Measurements from ENCODE around the gene PLIN5. TPM values are rescaled to one million over a fixed set of nuclear protein-coding genes. Genes with fewer than 3 reads are reported as not detected.

PLIN5 gene
- total and polyA plus RNA-seq, 2 donors (not counting 1 experiment from before 2014, with no cell fraction given) = not detected

- Histone ChIP-seq H3K27ac (ENCODE audit: insufficient read depth, low read length) (no peak overlapping the region), H3K27me3 (ENCODE audit: control insufficient read depth, insufficient read depth, low read length) (peaks cover 3% of the 10 kb centered on the region), H3K9me3 (ENCODE audit: control insufficient read depth, insufficient read depth, low read depth, low read length) (no peaks in the 10 kb centered on the region), H4K20me1 (ENCODE audit: control insufficient read depth, extremely low read depth, insufficient read depth, low read length) (no peaks in the 10 kb centered on the region), H3K4me2 (ENCODE audit: extremely low read depth, insufficient read depth, low read length) (no peak overlapping the region), H2AFZ (ENCODE audit: low read length) (no peak overlapping the region), H3K36me3 (ENCODE audit: control insufficient read depth, insufficient read depth, low read length) (no peaks in the 10 kb centered on the region), H3K9ac (ENCODE audit: insufficient read depth, low read length) (no peak overlapping the region), H3K4me1 (ENCODE audit: control insufficient read depth, extremely low read depth, insufficient read depth, low read length) (no peaks in the 10 kb centered on the region), H3K79me2 (ENCODE audit: control insufficient read depth, insufficient read depth, low read length) (no peaks in the 10 kb centered on the region), H3K4me3 (replicated peaks in 1 of 4; ENCODE audit: control extremely low read depth in 1 of 4, insufficient read depth in 1 of 4, low read depth in 3 of 4, low read length in 4 of 4) (no peak overlapping the region)
- TF ChIP-seq CTCF (conservative IDR thresholded peaks at IDR 0.05 in 1 of 2, IDR thresholded peaks at IDR 0.05 in 1 of 2; ENCODE audit: low read depth in 1 of 2, low read length in 2 of 2) (peak; percentile 70 to 88), EZH2 (IDR thresholded peaks at IDR 0.05; ENCODE audit: low read length, missing control alignments) (no peak)
- DNase-seq (ENCODE audit: low read depth in 2 of 2) = peak in 1 of 2 donors; percentile 43
Observed at GRCh38 chr19:4524808-4525562, 10.0 kb downstream of the PLIN5 start.

- Histone ChIP-seq H3K9ac (ENCODE audit: insufficient read depth, low read length) (no peak overlapping the region), H3K4me2 (ENCODE audit: extremely low read depth, insufficient read depth, low read length) (no peak overlapping the region), H3K9me3 (ENCODE audit: control insufficient read depth, insufficient read depth, low read depth, low read length) (no peaks in the 10 kb centered on the region), H3K27me3 (ENCODE audit: control insufficient read depth, insufficient read depth, low read length) (no peaks in the 10 kb centered on the region), H3K4me1 (ENCODE audit: control insufficient read depth, extremely low read depth, insufficient read depth, low read length) (no peaks in the 10 kb centered on the region), H4K20me1 (ENCODE audit: control insufficient read depth, extremely low read depth, insufficient read depth, low read length) (no peaks in the 10 kb centered on the region), H3K4me3 (replicated peaks in 1 of 4; ENCODE audit: control extremely low read depth in 1 of 4, insufficient read depth in 1 of 4, low read depth in 3 of 4, low read length in 4 of 4) (no peak overlapping the region), H2AFZ (ENCODE audit: low read length) (no peak overlapping the region), H3K27ac (ENCODE audit: insufficient read depth, low read length) (no peak overlapping the region), H3K79me2 (ENCODE audit: control insufficient read depth, insufficient read depth, low read length) (no peaks in the 10 kb centered on the region), H3K36me3 (ENCODE audit: control insufficient read depth, insufficient read depth, low read length) (no peaks in the 10 kb centered on the region)
- DNase-seq (ENCODE audit: low read depth in 2 of 2) = peak; percentile 12 to 36
- no peak for TF ChIP-seq EZH2 (IDR thresholded peaks at IDR 0.05; ENCODE audit: low read length, missing control alignments)
- peak; percentile 46 to 82 for TF ChIP-seq CTCF (conservative IDR thresholded peaks at IDR 0.05 in 1 of 2, IDR thresholded peaks at IDR 0.05 in 1 of 2; ENCODE audit: low read depth in 1 of 2, low read length in 2 of 2)
Observed at GRCh38 chr19:4523306-4524110, 11.5 kb downstream of the PLIN5 start.

- Histone ChIP-seq H3K9me3 (ENCODE audit: control insufficient read depth, insufficient read depth, low read depth, low read length) (no peaks in the 10 kb centered on the region), H3K27me3 (ENCODE audit: control insufficient read depth, insufficient read depth, low read length) (no peaks in the 10 kb centered on the region), H2AFZ (ENCODE audit: low read length) (no peak overlapping the region), H3K36me3 (ENCODE audit: control insufficient read depth, insufficient read depth, low read length) (no peaks in the 10 kb centered on the region), H4K20me1 (ENCODE audit: control insufficient read depth, extremely low read depth, insufficient read depth, low read length) (no peaks in the 10 kb centered on the region), H3K79me2 (ENCODE audit: control insufficient read depth, insufficient read depth, low read length) (no peaks in the 10 kb centered on the region), H3K4me3 (replicated peaks in 1 of 4; ENCODE audit: control extremely low read depth in 1 of 4, insufficient read depth in 1 of 4, low read depth in 3 of 4, low read length in 4 of 4) (no peak overlapping the region), H3K4me1 (ENCODE audit: control insufficient read depth, extremely low read depth, insufficient read depth, low read length) (no peaks in the 10 kb centered on the region), H3K27ac (ENCODE audit: insufficient read depth, low read length) (no peak overlapping the region), H3K9ac (ENCODE audit: insufficient read depth, low read length) (no peak overlapping the region), H3K4me2 (ENCODE audit: extremely low read depth, insufficient read depth, low read length) (no peak overlapping the region)
- no peak for TF ChIP-seq EZH2 (IDR thresholded peaks at IDR 0.05; ENCODE audit: low read length, missing control alignments)
- no peak for TF ChIP-seq CTCF (conservative IDR thresholded peaks at IDR 0.05 in 1 of 2, IDR thresholded peaks at IDR 0.05 in 1 of 2; ENCODE audit: low read depth in 1 of 2, low read length in 2 of 2)
- DNase-seq (ENCODE audit: low read depth in 2 of 2) = no peak
Observed at GRCh38 chr19:4522291-4523002, 12.6 kb downstream of the PLIN5 start.
